ENCODE results near the gene ZBTB16.
A peak's percentile ranks its signal among the peaks of the same experiment; 100 is the strongest.

Gene ZBTB16

GRCh38 chr11:114179234-114179941, 119.9 kb downstream of the ZBTB16 start:
- DNase-seq (ENCODE audit: extremely low read depth, low read depth), result no peak
- TF ChIP-seq CTCF (IDR thresholded peaks at IDR 0.05; ENCODE audit: low read depth, low read length, missing control alignments), result no peak
- no peak overlapping the region for H3K4me3 ChIP-seq (replicated peaks; ENCODE audit: low read depth, low read length)

GRCh38 chr11:114180301-114181055, 121.0 kb downstream of the ZBTB16 start:
- TF ChIP-seq CTCF (IDR thresholded peaks at IDR 0.05; ENCODE audit: low read depth, low read length, missing control alignments), result peak; percentile 51

GRCh38 chr11:114181195-114181594, 121.7 kb downstream of the ZBTB16 start:
- no peak for TF ChIP-seq CTCF (IDR thresholded peaks at IDR 0.05; ENCODE audit: low read depth, low read length, missing control alignments)
- DNase-seq (ENCODE audit: extremely low read depth, low read depth), result no peak
- no peak overlapping the region for H3K4me3 ChIP-seq (replicated peaks; ENCODE audit: low read depth, low read length)

More at GRCh38 chr11:114180301-114181055, 121.0 kb downstream of the ZBTB16 start:
- H3K4me3 ChIP-seq (replicated peaks; ENCODE audit: low read depth, low read length), result no peak overlapping the region
- DNase-seq (ENCODE audit: extremely low read depth, low read depth), result no peak

GRCh38 chr11:114181752-114182151, 122.2 kb downstream of the ZBTB16 start:
- DNase-seq (ENCODE audit: extremely low read depth, low read depth), result no peak
- no peak overlapping the region for H3K4me3 ChIP-seq (replicated peaks; ENCODE audit: low read depth, low read length)
- no peak for TF ChIP-seq CTCF (IDR thresholded peaks at IDR 0.05; ENCODE audit: low read depth, low read length, missing control alignments)

GRCh38 chr11:114182471-114183043, 123.0 kb downstream of the ZBTB16 start:
- no peak for DNase-seq (ENCODE audit: extremely low read depth, low read depth)
- TF ChIP-seq CTCF (IDR thresholded peaks at IDR 0.05; ENCODE audit: low read depth, low read length, missing control alignments), result no peak
- H3K4me3 ChIP-seq (replicated peaks; ENCODE audit: low read depth, low read length), result no peak overlapping the region

GRCh38 chr11:114183044-114183511, 123.6 kb downstream of the ZBTB16 start:
- no peak for DNase-seq (ENCODE audit: extremely low read depth, low read depth)
- no peak overlapping the region for H3K4me3 ChIP-seq (replicated peaks; ENCODE audit: low read depth, low read length)
- no peak for TF ChIP-seq CTCF (IDR thresholded peaks at IDR 0.05; ENCODE audit: low read depth, low read length, missing control alignments)

Measured in HFF-Myc (cell line).